Heart right ventricle (tissue), 16 donors: ENCODE results near the gene LCE2B. TPM values are rescaled to one million over a fixed set of nuclear protein-coding genes. Genes with fewer than 3 reads are reported as not detected.

Source experiments
- ATAC-seq, 8 donors: fragments of 200-7000 bp; cut with Tn5 transposase; one replicate each; pipeline ENCODE4 v1.9.1; 2020; ENCODE audit warnings: mild to moderate bottlenecking in 8 of 8, moderate library complexity in 8 of 8, moderate number of reproducible peaks in 1 of 8
- DNase-seq, 2 donors: peaks; one replicate each; pipeline ENCODE4 v3.0.0-alpha.2; 2020
- H3K27ac ChIP-seq, 10 donors: fragments of 200-600 bp; sonication (generic) in 2 of 10; one replicate each; pipeline versions ENCODE4 v1.5.0 to v1.8.0; 2020 to 2022; ENCODE audit warnings: mild to moderate bottlenecking in 3 of 10
- H3K27me3 ChIP-seq, 7 donors: fragments of 200-600 bp; one replicate each; pipeline ENCODE4 v1.8.0; 2021 to 2022; ENCODE audit warnings: mild to moderate bottlenecking in 2 of 7
- H3K36me3 ChIP-seq, 9 donors: fragments of 200-600 bp; sonication (generic) in 1 of 9; one replicate each; pipeline versions ENCODE4 v1.5.0 to v1.8.0; 2020 to 2022; ENCODE audit warnings: mild to moderate bottlenecking in 2 of 9
- H3K4me1 ChIP-seq, 9 donors: fragments of 200-600 bp; sonication (generic) in 1 of 9; one replicate each; pipeline versions ENCODE4 v1.5.0 to v1.8.0; 2020 to 2022; ENCODE audit warnings: mild to moderate bottlenecking in 4 of 9
- H3K4me3 ChIP-seq, 10 donors: fragments of 200-600 bp; sonication (generic) in 2 of 10; one replicate each; pipeline versions ENCODE4 v1.5.0 to v1.8.0; 2020 to 2022; ENCODE audit warnings: mild to moderate bottlenecking in 7 of 10, moderate library complexity in 2 of 10
- H3K9me3 ChIP-seq, 11 donors: fragments of 200-600 bp in 10 of 11; sonication (generic) in 2 of 11; one replicate each; pipeline versions ENCODE4 v1.5.0 to v1.8.0; 2013 to 2022; ENCODE audit warnings: mild to moderate bottlenecking in 2 of 11, control low read depth in 1 of 11, moderate library complexity in 1 of 11
- CTCF ChIP-seq, 9 donors: fragments of 200-600 bp; sonication (generic) in 2 of 9; IDR thresholded peaks; one replicate each; pipeline versions ENCODE4 v1.5.0 to v1.8.0; 2021 to 2022; ENCODE audit warnings: antibody characterized with exemption in 9 of 9, mild to moderate bottlenecking in 5 of 9, moderate library complexity in 1 of 9
- WGBS, 2 donors: extraction: QIAGEN DNeasy Blood & Tissue Kit; methylation state at CpG; one replicate each; pipeline ENCODE4 v1.1.7; 2013; ENCODE audit warnings: inconsistent platforms in 1 of 2; 5-methylcytosine and 5-hydroxymethylcytosine counted together
- intact Hi-C, 10 donors: fragments of 100-400 bp; cut with DNase I; formaldehyde crosslinking; loops; one replicate each; pipeline versions ENCODE4 v1.11.1 to v1.14.2; 2022
- polyA plus RNA-seq, 2 donors: library from polyadenylated mRNA; stranded (reverse); fragments of 200-250 nt; gene quantifications; one replicate each; pipeline ENCODE4 v1.2.3, GENCODE V29; 2013
- total RNA-seq, 10 donors: library from RNA; stranded (reverse); fragmentation: NEBNext Ultra II Directional in 3 of 10; extraction: Animal tissue kit (Norgen Biotek cat#: 25700) in 3 of 10; gene quantifications; one replicate each; pipeline versions ENCODE4 v1.2.1 to v1.2.4, GENCODE V29; 2021 to 2023
- donor health status: Arrhythmogenic right ventricular cardiomyopathy.
- donor health status: ischemic (EF 13 %, LVEDD 7.1; RV severe dilation, severe dysfunction).
- donor health status: healthy with polysubstance abuse.
- donor health status: DM: no; HTN: yes; CAD: no.
- donor health status: DM: no; HTN: no; CAD: no.
- donor health status: ischemic (EF 25% LVEDD 6.9; RV normal size, moderate dysfunction).
- donor health status: ischemic (EF 25% LVEDD 5.7; RV mildly dilated, moderate dysfunction).
- donor health status: healthy.
- donor health status: DM: yes; HTN: yes; CAD: no.
- donor health status: Ischemic cardiomyopathy.
- donor health status: ischemic (EF 35%, LVEDD 5.7; RV mildly dilated, moderate dysfunction).
- donor health status: nonischemic (EF 11% LVEDD 7.7; RV severe dilation, severe dysfunction).
- donor health status: DM: yes; HTN: yes; CAD: no.
- donor health status: PGD.
- donor health status: ischemic (EF 29% LVEDD 5.4; RV normal size, mild dysfunction).
- donor health status: nonischemic (EF 23%, LVEDD 6.1; RV moderate dilation, normal function).

The LCE2B gene
- total and polyA plus RNA-seq, 12 donors: not detected

- Histone ChIP-seq H3K36me3 (no peaks in the 10 kb centered on the region), H3K4me3 (no peak overlapping the region), H3K27me3 (no peaks in the 10 kb centered on the region), H3K27ac (no peak overlapping the region), H3K4me1 (no peaks in the 10 kb centered on the region), H3K9me3 (peaks cover 0 to 8% (median 0%) of the 10 kb centered on the region in 11 donors)
- intact Hi-C loops: no loop called here
- WGBS, 2 donors: 70 to 83% methylated on average over 4 of the region's 4 CpGs
- ATAC-seq (no peak), DNase-seq (no peak)
- TF ChIP-seq CTCF (IDR thresholded peaks at IDR 0.05): no peak
These were observed 13.8 kb downstream of the LCE2B start for GRCh38 chr1:152699746-152700145.

- WGBS, 2 donors: 65 to 69% methylated on average over 2 of the region's 2 CpGs
- peaks cover 0 to 9% (median 0%) of the 10 kb centered on the region in 11 donors for H3K9me3 ChIP-seq
These were observed 21.9 kb downstream of the LCE2B start, which contains the start of gene LCE4A for GRCh38 chr1:152707860-152708259. Gene LCE4A (plus strand): TSS chr1:152708160. CDS start chr1:152709076, 916 bp downstream.

GRCh38 chr1:152718238-152718637 is 32.3 kb downstream of the LCE2B start:
- no peak for TF ChIP-seq CTCF (IDR thresholded peaks at IDR 0.05)
- no peak overlapping the region for H3K4me3 ChIP-seq
- intact Hi-C loops: no loop called here
- H3K9me3 ChIP-seq: peaks cover 0 to 15% (median 0%) of the 10 kb centered on the region in 11 donors
- H3K27ac ChIP-seq: no peak overlapping the region
- ATAC-seq: no peak
- H3K36me3 ChIP-seq: no peaks in the 10 kb centered on the region
- DNase-seq: no peak
- no peaks in the 10 kb centered on the region for H3K4me1 ChIP-seq
- peaks cover 0 to 7% (median 0%) of the 10 kb centered on the region in 7 donors for H3K27me3 ChIP-seq

More at GRCh38 chr1:152707860-152708259, 21.9 kb downstream of the LCE2B start, which contains the start of gene LCE4A:
- H3K27ac ChIP-seq: no peak within 1 kb of the TSS
- no peak for TF ChIP-seq CTCF (IDR thresholded peaks at IDR 0.05)
- intact Hi-C loops: no loop called here
- no peaks in the 10 kb centered on the region for H3K4me1 ChIP-seq
- no peaks in the 10 kb centered on the region for H3K36me3 ChIP-seq
- DNase-seq (no peak), ATAC-seq (no peak)
- no peak within 1 kb of the TSS for H3K4me3 ChIP-seq
- peaks cover 0 to 13% (median 0%) of the 10 kb centered on the region in 7 donors for H3K27me3 ChIP-seq

GRCh38 chr1:152725261-152725660 is 39.3 kb downstream of the LCE2B start:
- ATAC-seq: no peak
- no peak for TF ChIP-seq CTCF (IDR thresholded peaks at IDR 0.05)
- Histone ChIP-seq H3K4me1 (no peaks in the 10 kb centered on the region), H3K36me3 (no peaks in the 10 kb centered on the region), H3K27me3 (peaks cover 0 to 11% (median under 1%) of the 10 kb centered on the region in 7 donors), H3K27ac (no peak overlapping the region), H3K9me3 (no peaks in the 10 kb centered on the region), H3K4me3 (no peak overlapping the region)
- DNase-seq: no peak
- intact Hi-C loops: no loop called here
